ENCODE data around the gene ATE1.

ATE1 gene

DNA sequence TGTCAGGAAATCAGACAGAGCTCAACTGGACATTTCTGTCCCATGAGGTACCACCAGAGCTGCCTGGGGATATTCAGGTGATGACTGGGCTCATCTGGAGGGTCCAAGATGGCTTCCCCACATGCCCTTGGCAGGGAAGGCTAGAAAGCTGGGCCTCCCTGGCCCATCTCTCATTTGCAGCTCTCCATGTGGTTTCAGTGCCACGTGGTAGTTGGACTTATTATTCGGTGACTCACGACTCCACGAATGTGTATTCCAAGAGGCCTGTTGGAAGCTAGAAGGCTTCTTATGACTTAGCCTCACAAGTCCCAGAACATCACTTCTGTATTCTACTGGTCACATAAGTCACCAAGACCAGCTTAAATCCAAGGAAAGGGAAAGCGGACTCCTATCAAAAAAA lies 24.4 kb upstream of the ATE1 start:
- TF ChIP-seq TAF1 (IDR thresholded peaks at IDR 0.05; ENCODE audit: borderline replicate concordance, insufficient read depth, low read length) (no peak), SIN3A (IDR thresholded peaks at IDR 0.05; ENCODE audit: borderline replicate concordance, insufficient read depth, low read length) (no peak), FOXP2 (optimal IDR thresholded peaks at IDR 0.05; ENCODE audit: borderline replicate concordance, extremely low read depth, extremely low read length, insufficient read depth) (no peak), POLR2AphosphoS5 (IDR thresholded peaks at IDR 0.05; ENCODE audit: low read depth, low read length) (no peak)
- TF ChIP-seq, protein P1, sequence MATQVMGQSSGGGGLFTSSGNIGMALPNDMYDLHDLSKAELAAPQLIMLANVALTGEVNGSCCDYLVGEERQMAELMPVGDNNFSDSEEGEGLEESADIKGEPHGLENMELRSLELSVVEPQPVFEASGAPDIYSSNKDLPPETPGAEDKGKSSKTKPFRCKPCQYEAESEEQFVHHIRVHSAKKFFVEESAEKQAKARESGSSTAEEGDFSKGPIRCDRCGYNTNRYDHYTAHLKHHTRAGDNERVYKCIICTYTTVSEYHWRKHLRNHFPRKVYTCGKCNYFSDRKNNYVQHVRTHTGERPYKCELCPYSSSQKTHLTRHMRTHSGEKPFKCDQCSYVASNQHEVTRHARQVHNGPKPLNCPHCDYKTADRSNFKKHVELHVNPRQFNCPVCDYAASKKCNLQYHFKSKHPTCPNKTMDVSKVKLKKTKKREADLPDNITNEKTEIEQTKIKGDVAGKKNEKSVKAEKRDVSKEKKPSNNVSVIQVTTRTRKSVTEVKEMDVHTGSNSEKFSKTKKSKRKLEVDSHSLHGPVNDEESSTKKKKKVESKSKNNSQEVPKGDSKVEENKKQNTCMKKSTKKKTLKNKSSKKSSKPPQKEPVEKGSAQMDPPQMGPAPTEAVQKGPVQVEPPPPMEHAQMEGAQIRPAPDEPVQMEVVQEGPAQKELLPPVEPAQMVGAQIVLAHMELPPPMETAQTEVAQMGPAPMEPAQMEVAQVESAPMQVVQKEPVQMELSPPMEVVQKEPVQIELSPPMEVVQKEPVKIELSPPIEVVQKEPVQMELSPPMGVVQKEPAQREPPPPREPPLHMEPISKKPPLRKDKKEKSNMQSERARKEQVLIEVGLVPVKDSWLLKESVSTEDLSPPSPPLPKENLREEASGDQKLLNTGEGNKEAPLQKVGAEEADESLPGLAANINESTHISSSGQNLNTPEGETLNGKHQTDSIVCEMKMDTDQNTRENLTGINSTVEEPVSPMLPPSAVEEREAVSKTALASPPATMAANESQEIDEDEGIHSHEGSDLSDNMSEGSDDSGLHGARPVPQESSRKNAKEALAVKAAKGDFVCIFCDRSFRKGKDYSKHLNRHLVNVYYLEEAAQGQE (IDR thresholded peaks at IDR 0.05; ENCODE audit: insufficient read depth in 1 of 2, low read depth in 2 of 2, low read length in 2 of 2): no peak

DNA sequence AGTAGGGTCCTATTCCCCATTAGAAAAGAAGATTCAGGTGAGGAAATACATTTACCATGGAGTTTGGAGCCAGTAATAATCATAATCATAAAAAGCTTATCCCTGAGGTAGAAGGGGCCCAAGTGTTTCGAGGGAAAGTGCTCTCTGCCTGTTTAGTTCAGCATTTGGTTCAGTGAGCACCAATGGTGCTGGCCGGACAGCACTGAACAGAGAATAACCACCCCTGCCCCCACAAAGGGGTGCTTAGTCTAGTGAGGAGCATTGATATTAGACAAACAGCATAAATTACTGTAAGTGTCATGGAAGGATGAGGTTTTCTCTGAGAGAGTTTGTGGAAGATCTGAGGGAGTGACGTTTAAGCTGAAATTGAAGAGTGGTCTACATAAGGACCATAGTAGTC lies 21.6 kb upstream of the ATE1 start:
- TF ChIP-seq, protein P1 (IDR thresholded peaks at IDR 0.05; ENCODE audit: insufficient read depth in 1 of 2, low read depth in 2 of 2, low read length in 2 of 2): no peak
- TF ChIP-seq SIN3A (IDR thresholded peaks at IDR 0.05; ENCODE audit: borderline replicate concordance, insufficient read depth, low read length): no peak
- no peak for TF ChIP-seq POLR2AphosphoS5 (IDR thresholded peaks at IDR 0.05; ENCODE audit: low read depth, low read length)
- TF ChIP-seq TAF1 (IDR thresholded peaks at IDR 0.05; ENCODE audit: borderline replicate concordance, insufficient read depth, low read length): no peak

DNA sequence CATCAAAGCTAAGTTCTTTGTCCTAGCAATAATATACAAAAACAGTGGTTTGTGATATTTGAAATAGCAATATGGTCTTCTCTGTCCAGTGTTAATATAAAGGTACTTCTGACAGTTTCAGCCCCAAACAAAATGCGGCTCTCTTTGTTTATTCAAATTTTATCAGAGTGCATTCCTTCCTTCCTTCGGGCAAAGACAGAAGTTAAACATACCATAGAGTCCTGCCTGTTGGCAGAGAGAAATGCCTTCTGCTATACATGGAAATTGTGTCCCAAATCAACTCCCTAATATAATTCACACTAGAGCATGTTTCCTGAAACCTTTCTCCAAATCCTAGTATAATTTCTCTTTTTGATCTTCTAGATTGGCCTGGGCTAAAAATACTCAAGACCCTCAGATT lies 21.2 kb upstream of the ATE1 start:
- TF ChIP-seq TAF1 (IDR thresholded peaks at IDR 0.05; ENCODE audit: borderline replicate concordance, insufficient read depth, low read length): no peak

DNA sequence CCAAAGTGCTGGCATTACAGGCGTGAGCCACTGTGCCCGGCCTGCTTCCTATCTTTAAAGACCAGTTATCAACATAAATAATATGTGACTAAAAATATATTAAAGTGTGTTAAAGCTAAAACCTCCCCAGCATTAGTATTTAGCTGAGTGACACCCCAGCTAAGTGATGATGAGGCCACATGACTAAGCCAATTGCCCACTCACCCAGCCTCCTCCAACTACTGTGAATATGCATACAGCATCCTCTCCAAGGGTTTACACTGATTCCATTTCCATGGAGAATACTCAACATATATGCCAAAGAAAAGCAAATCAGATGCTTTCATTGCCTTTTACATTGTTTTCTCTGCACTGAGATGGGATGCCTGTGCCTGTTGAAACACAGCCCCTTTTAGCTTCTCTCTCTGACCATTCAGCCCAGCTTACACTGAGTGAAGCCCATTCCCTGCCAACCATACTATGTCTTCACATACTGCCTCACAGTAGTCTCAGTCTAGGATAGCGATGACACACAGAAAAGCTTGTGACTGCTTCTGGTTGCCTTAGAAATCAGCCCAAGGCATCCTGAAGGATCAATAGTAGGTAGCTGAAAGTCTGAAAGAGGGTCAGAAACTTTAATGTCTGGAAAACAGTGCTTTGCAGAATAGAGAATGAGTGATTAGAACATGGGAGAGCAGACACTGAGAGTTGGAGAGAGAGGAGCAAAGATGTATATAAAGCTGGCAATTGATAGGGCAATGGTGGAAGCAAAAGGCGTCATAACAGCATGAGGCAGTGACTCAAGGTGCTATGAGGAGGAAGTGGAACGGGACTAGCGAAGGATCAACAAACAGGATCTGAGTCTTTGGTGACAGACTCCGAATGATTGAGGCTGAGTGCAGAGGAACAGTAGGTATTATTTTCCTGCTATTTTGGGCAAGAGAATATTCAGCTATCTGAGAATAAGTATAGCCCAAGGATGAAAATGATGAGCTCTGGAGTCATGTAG lies 19.8 kb upstream of the ATE1 start:
- no peak for TF ChIP-seq SIN3A (IDR thresholded peaks at IDR 0.05; ENCODE audit: borderline replicate concordance, insufficient read depth, low read length)

DNA sequence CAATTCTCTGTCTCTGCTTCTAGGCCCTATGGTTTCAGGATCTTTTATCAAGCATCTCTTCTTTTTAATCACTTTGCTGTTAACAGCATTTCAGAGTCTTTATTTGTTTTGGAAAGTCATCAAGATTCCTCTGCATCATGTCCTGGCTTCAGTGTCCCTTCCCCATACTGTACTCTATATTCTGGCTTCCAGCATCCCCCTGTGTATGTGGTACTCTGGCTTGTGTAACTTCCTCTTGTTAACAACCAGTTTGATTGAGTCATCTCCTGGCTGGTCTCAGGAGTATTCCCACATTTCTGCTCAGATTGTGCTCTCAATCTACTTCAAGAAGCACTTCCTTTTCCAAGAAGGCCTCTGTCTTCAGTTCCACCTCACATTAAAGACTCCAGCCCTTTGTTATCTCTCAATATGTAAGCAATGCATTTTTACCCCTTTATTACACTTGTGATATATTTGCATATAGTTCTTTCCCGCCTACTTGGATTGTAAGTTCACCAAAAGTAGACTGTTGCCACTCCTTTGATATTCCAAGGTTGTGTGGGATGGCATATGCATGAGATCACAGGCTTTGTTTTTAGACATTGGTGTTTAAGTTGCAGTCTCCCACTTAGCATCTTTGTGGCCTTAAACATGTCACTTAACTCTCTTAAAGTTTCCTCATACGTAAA lies 15.1 kb upstream of the ATE1 start:
- TF ChIP-seq FOXP2 (optimal IDR thresholded peaks at IDR 0.05; ENCODE audit: borderline replicate concordance, extremely low read depth, extremely low read length, insufficient read depth): no peak
- TF ChIP-seq, protein P1 (IDR thresholded peaks at IDR 0.05; ENCODE audit: insufficient read depth in 1 of 2, low read depth in 2 of 2, low read length in 2 of 2): no peak
- TF ChIP-seq POLR2AphosphoS5 (IDR thresholded peaks at IDR 0.05; ENCODE audit: low read depth, low read length): no peak
- no peak for TF ChIP-seq SIN3A (IDR thresholded peaks at IDR 0.05; ENCODE audit: borderline replicate concordance, insufficient read depth, low read length)
- TF ChIP-seq TAF1 (IDR thresholded peaks at IDR 0.05; ENCODE audit: borderline replicate concordance, insufficient read depth, low read length): no peak

DNA sequence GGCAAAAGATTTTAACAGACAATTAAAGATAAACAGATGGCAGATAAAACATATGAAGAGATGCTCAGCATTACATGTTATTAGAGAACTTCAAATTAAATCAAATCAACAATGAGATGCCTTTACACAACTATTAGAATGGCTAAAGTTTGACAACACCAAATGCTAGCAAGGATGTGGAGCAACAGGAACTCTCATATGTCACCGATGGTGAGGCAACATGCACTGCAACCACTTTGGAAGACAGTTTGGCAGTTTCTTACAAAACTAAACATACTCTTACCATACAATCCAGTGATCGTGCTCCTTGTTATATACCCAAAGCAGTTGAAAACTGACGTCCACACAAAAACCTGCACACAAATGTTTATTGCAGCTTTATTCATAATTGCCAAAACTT lies 13.7 kb upstream of the ATE1 start:
- TF ChIP-seq SIN3A (IDR thresholded peaks at IDR 0.05; ENCODE audit: borderline replicate concordance, insufficient read depth, low read length) (no peak), POLR2AphosphoS5 (IDR thresholded peaks at IDR 0.05; ENCODE audit: low read depth, low read length) (no peak), TAF1 (IDR thresholded peaks at IDR 0.05; ENCODE audit: borderline replicate concordance, insufficient read depth, low read length) (no peak), FOXP2 (optimal IDR thresholded peaks at IDR 0.05; ENCODE audit: borderline replicate concordance, extremely low read depth, extremely low read length, insufficient read depth) (no peak)
- TF ChIP-seq, protein P1 (IDR thresholded peaks at IDR 0.05; ENCODE audit: insufficient read depth in 1 of 2, low read depth in 2 of 2, low read length in 2 of 2): no peak
